SU-DHL-6 (cell line): Measurements from ENCODE around the gene ITGA1.

ENCODE experiments used
- CTCF ChIP-seq: fragments of 200-600 bp; sonication (generic); IDR thresholded peaks from one replicate; pipeline ENCODE4 v1.5.1; 2017; ENCODE audit warnings: antibody characterized with exemption, mild to moderate bottlenecking, low read length, moderate library complexity; ENCODE audit not compliant: insufficient read depth, poor library complexity, severe bottlenecking
- EZH2phosphoT487 ChIP-seq: fragments of 200-600 bp; sonication (generic), shearing (Covaris generic); conservative IDR thresholded peaks from 2 replicates; pipeline ENCODE4 v1.6.1; 2018; ENCODE audit warnings: mild to moderate bottlenecking, antibody characterized with exemption, low read length, moderate library complexity, mixed read lengths

GRCh38 chr5:52830650-52831049 is 42.9 kb downstream of the ITGA1 start:
- TF ChIP-seq CTCF: no peak
- TF ChIP-seq EZH2phosphoT487: no peak
